ENCODE results near the gene PPIL6.

DNA sequence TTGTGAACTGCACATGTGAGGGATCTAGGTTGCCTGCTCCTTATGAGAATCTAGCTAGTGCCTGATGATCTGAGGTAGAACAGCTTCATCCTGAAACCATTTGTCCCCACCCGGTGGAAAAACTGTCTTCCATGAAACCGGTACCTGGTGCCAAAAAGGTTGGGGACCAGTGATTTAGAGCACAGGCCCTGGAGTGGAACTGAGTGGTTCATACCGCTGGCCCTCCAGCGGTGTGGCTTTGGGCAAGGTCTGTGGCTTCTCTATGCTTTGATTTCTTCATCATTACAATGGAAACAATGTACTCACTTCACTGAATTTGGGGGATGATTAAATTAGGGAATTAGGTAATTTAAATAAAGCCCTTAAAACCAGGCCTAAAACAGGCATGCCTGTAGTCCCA is 94.4 kb downstream of the PPIL6 start:
- TF ChIP-seq, protein P1, sequence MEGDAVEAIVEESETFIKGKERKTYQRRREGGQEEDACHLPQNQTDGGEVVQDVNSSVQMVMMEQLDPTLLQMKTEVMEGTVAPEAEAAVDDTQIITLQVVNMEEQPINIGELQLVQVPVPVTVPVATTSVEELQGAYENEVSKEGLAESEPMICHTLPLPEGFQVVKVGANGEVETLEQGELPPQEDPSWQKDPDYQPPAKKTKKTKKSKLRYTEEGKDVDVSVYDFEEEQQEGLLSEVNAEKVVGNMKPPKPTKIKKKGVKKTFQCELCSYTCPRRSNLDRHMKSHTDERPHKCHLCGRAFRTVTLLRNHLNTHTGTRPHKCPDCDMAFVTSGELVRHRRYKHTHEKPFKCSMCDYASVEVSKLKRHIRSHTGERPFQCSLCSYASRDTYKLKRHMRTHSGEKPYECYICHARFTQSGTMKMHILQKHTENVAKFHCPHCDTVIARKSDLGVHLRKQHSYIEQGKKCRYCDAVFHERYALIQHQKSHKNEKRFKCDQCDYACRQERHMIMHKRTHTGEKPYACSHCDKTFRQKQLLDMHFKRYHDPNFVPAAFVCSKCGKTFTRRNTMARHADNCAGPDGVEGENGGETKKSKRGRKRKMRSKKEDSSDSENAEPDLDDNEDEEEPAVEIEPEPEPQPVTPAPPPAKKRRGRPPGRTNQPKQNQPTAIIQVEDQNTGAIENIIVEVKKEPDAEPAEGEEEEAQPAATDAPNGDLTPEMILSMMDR (IDR thresholded peaks at IDR 0.05; ENCODE audit: low read depth, low read length, missing input control), result no peak
- no peak for TF ChIP-seq RAD21 (IDR thresholded peaks at IDR 0.05)
- TF ChIP-seq, protein P2, sequence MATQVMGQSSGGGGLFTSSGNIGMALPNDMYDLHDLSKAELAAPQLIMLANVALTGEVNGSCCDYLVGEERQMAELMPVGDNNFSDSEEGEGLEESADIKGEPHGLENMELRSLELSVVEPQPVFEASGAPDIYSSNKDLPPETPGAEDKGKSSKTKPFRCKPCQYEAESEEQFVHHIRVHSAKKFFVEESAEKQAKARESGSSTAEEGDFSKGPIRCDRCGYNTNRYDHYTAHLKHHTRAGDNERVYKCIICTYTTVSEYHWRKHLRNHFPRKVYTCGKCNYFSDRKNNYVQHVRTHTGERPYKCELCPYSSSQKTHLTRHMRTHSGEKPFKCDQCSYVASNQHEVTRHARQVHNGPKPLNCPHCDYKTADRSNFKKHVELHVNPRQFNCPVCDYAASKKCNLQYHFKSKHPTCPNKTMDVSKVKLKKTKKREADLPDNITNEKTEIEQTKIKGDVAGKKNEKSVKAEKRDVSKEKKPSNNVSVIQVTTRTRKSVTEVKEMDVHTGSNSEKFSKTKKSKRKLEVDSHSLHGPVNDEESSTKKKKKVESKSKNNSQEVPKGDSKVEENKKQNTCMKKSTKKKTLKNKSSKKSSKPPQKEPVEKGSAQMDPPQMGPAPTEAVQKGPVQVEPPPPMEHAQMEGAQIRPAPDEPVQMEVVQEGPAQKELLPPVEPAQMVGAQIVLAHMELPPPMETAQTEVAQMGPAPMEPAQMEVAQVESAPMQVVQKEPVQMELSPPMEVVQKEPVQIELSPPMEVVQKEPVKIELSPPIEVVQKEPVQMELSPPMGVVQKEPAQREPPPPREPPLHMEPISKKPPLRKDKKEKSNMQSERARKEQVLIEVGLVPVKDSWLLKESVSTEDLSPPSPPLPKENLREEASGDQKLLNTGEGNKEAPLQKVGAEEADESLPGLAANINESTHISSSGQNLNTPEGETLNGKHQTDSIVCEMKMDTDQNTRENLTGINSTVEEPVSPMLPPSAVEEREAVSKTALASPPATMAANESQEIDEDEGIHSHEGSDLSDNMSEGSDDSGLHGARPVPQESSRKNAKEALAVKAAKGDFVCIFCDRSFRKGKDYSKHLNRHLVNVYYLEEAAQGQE (IDR thresholded peaks at IDR 0.05), result no peak
